Activated CD4-positive, alpha-beta T cell treated with anti-CD3 and anti-CD28 coated beads for 1 hour (primary cell): Measurements from ENCODE around the gene KANK4.

Source experiments
- DNase-seq: peaks from one replicate; pipeline ENCODE4 v3.0.0-alpha.2; 2020

The KANK4 gene

GRCh38 chr1:62318756-62319544 is at the start of gene KANK4:
Gene KANK4 (minus strand): TSS chr1:62319434. CDS start chr1:62281564, 37,870 bp downstream.
- DNase-seq: no peak

GRCh38 chr1:62368989-62369388 is 49.8 kb upstream of the KANK4 start:
- DNase-seq: no peak

- DNase-seq: no peak
Observed at GRCh38 chr1:62367005-62367557, 47.8 kb upstream of the KANK4 start.

GRCh38 chr1:62364721-62365120 is 45.5 kb upstream of the KANK4 start:
- no peak for DNase-seq

GRCh38 chr1:62362926-62363325 is 43.7 kb upstream of the KANK4 start:
- DNase-seq: no peak

GRCh38 chr1:62362061-62362917 is 43.1 kb upstream of the KANK4 start:
- DNase-seq: no peak

- no peak for DNase-seq
Observed at GRCh38 chr1:62361431-62361830, 42.2 kb upstream of the KANK4 start.

GRCh38 chr1:62358665-62359373 is 39.6 kb upstream of the KANK4 start:
- no peak for DNase-seq

- DNase-seq: no peak
Observed at GRCh38 chr1:62357916-62358315, 38.7 kb upstream of the KANK4 start.

GRCh38 chr1:62356257-62356835 is 37.1 kb upstream of the KANK4 start:
- no peak for DNase-seq

GRCh38 chr1:62355095-62355494 is 35.9 kb upstream of the KANK4 start:
- DNase-seq: no peak

- no peak for DNase-seq
Observed at GRCh38 chr1:62353853-62354252, 34.6 kb upstream of the KANK4 start.

- no peak for DNase-seq
Observed at GRCh38 chr1:62352387-62352786, 33.2 kb upstream of the KANK4 start.

GRCh38 chr1:62349470-62350233 is 30.4 kb upstream of the KANK4 start:
- no peak for DNase-seq

GRCh38 chr1:62346886-62347285 is 27.7 kb upstream of the KANK4 start:
- no peak for DNase-seq

- DNase-seq: no peak
Observed at GRCh38 chr1:62343911-62344310, 24.7 kb upstream of the KANK4 start.

- DNase-seq: no peak
Observed at GRCh38 chr1:62342270-62342669, 23.0 kb upstream of the KANK4 start.

GRCh38 chr1:62341615-62342014 is 22.4 kb upstream of the KANK4 start:
- no peak for DNase-seq

GRCh38 chr1:62341089-62341488 is 21.9 kb upstream of the KANK4 start:
- no peak for DNase-seq

- DNase-seq: no peak
Observed at GRCh38 chr1:62337706-62338631, 18.7 kb upstream of the KANK4 start.
